HG02885 (cell line): ENCODE results near the gene CFAP97D2.
A peak's percentile ranks its signal among the peaks of the same experiment; 100 is the strongest.
"Not testable (repeated sequence)": the region's sequence is repeated elsewhere in the genome, so short reads cannot be mapped to it uniquely, and the experiment has no call there.

Experiments
- ATAC-seq: cut with Tn5 transposase; IDR thresholded peaks from one replicate; pipeline ENCODE4 v1.9.1; 2021; ENCODE audit warnings: mild to moderate bottlenecking; ENCODE audit not compliant: unreplicated experiment, poor library complexity

CFAP97D2 gene

GRCh38 chr13:114142640-114143490 is 36.2 kb upstream of the CFAP97D2 start:
- ATAC-seq, result no peak

GRCh38 chr13:114143806-114144605 is 35.1 kb upstream of the CFAP97D2 start:
- no peak for ATAC-seq

GRCh38 chr13:114144606-114145244 is 34.3 kb upstream of the CFAP97D2 start:
- ATAC-seq, result no peak

- ATAC-seq, result no peak
Observed at GRCh38 chr13:114145256-114145655, 33.8 kb upstream of the CFAP97D2 start.

- ATAC-seq, result no peak
Observed at GRCh38 chr13:114145722-114146121, 33.3 kb upstream of the CFAP97D2 start.

GRCh38 chr13:114146173-114146572 is 32.9 kb upstream of the CFAP97D2 start:
- ATAC-seq, result no peak

- peak; percentile 27 for ATAC-seq
Observed at GRCh38 chr13:114146629-114147028, 32.4 kb upstream of the CFAP97D2 start.

- ATAC-seq, result peak; percentile 24
Observed at GRCh38 chr13:114147803-114148520, 31.1 kb upstream of the CFAP97D2 start.

- peak; percentile 89 for ATAC-seq
Observed at GRCh38 chr13:114148521-114148855, 30.6 kb upstream of the CFAP97D2 start.

GRCh38 chr13:114148886-114149285 is 30.2 kb upstream of the CFAP97D2 start:
- not testable (repeated sequence) for ATAC-seq

- ATAC-seq, result no peak
Observed at GRCh38 chr13:114149774-114150740, 29.0 kb upstream of the CFAP97D2 start.

GRCh38 chr13:114151031-114151430 is 28.0 kb upstream of the CFAP97D2 start:
- no peak for ATAC-seq

- ATAC-seq, result no peak
Observed at GRCh38 chr13:114151565-114152284, 27.3 kb upstream of the CFAP97D2 start.

GRCh38 chr13:114152285-114152645 is 26.8 kb upstream of the CFAP97D2 start:
- no peak for ATAC-seq

- no peak for ATAC-seq
Observed at GRCh38 chr13:114152831-114153371, 26.2 kb upstream of the CFAP97D2 start.

- no peak for ATAC-seq
Observed at GRCh38 chr13:114153485-114154080, 25.5 kb upstream of the CFAP97D2 start.

GRCh38 chr13:114154476-114154875 is 24.6 kb upstream of the CFAP97D2 start:
- ATAC-seq, result no peak

GRCh38 chr13:114155320-114155719 is 23.7 kb upstream of the CFAP97D2 start:
- no peak for ATAC-seq
